Middle frontal gyrus (tissue), 1 donor: Measurements from ENCODE around the gene KIF1A.

Experiments
- DNase-seq: peaks from one replicate; pipeline ENCODE4 v3.0.0-alpha.2; 2015; ENCODE audit warnings: low spot score; ENCODE audit errors: extremely low spot score

KIF1A gene

GRCh38 chr2:240720686-240721595 is 99.1 kb downstream of the KIF1A start:
- DNase-seq: no peak

GRCh38 chr2:240719676-240720545 is 100.1 kb downstream of the KIF1A start:
- no peak for DNase-seq

DNA sequence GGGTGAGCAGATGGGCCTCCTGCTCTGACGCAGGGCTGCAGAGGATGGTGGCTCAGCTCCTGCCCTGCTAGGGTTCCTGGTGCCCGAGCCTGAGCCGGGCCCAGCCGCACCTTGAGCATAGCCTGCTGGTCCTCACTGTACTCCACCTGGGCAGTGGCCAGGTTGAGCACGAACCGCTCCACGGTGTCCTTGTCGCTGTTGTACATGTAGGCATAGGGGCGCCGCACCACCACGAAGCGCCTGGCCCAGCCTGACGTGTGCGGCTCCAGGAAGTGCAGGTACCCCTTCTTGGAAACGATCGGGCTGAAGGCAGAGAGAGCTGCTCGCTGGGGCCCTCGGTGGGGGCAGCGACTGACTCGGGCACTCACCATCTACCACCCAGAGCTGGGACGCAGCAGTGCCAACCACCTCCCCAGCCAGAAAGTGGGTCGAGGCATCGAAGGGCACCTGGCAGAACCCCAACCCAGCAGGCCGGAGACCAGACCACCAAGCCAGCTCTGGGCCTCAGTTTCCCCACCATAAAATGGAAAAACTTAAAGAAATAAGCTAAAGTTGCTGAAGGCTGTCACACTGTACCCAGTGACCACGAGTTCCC is 101.0 kb downstream of the KIF1A start:
- no peak for DNase-seq

GRCh38 chr2:240717681-240718581 is 102.1 kb downstream of the KIF1A start:
- no peak for DNase-seq

- no peak for DNase-seq
Measured at GRCh38 chr2:240717181-240717641, 102.8 kb downstream of the KIF1A start.

DNA sequence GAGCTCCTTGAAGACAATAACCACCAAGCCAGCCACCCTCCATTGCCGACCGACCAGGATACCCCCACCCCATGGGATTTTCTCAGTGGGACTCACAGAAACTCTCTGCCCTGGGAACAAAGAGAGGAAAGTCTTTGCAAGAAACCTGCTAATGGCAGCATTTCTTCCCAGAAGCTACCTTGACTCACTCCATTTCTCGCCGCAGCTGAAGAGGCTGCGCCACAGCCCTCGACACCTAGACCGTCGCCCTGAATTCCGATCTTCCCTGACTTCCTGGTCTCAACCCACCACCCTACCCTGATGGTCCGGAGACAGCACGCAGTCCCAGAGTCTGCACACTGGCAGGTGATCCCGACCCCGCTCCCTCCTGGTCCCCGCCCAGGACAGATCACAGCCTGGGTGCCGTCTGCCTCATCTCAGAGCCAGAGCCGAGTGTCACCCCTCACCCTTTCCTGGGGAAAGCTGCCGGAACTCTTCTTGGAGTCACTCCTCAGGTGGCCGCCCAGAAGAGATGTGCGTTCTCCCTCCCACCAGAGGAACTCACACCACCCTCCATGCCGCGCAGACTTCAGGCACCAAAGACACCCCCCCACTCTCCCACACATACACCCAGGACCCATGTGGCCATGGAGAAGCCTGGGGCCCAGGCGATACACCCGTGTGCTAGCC is 103.8 kb downstream of the KIF1A start:
- DNase-seq: no peak

DNA sequence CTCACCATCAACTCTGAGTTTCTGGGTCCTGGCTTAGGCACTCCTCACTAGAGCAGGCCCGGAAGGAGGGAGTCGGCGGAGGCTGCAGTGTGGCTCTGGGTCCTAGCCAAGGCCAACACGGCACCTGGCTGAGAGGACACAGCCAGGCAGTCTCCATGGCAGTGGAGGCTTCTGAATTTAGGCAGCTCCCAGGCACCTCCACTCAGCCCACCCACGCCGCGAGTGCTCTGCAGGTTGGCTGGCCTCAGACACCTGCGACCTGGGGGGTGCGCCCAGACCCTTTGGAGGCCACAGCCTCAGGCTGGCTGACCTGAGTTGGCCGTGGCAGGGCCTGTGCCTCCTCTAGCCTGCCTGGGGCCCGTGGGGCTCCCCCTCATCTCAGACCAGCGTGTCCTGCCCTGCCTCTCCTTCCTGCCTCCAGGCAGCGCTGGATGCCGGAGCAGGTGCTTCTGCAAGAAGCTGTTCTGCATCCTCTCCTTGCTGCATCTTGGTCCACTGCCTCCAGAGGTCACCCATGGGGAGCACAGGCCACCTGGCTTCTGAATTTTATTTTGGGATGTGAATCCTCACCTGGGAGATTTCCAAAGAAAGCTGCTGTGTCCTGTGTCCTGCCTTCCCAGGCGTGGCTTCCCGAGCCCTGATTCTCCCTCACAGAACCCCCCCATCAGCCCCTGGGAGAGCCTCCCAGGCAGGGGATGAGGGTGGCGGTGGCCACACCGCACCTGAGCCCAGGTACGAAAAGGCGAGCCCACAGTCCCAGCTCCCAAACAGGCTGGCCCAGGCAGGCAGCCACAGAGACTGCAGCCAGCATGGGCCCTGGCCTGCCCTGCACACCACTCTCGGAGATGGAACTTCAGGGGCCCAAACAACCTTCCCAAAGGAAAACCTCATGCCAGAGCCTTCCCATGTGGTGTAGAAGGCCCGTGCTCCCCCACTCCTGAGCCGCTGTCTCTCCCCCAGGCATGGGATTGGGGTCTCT is 105.0 kb downstream of the KIF1A start:
- no peak for DNase-seq

DNA sequence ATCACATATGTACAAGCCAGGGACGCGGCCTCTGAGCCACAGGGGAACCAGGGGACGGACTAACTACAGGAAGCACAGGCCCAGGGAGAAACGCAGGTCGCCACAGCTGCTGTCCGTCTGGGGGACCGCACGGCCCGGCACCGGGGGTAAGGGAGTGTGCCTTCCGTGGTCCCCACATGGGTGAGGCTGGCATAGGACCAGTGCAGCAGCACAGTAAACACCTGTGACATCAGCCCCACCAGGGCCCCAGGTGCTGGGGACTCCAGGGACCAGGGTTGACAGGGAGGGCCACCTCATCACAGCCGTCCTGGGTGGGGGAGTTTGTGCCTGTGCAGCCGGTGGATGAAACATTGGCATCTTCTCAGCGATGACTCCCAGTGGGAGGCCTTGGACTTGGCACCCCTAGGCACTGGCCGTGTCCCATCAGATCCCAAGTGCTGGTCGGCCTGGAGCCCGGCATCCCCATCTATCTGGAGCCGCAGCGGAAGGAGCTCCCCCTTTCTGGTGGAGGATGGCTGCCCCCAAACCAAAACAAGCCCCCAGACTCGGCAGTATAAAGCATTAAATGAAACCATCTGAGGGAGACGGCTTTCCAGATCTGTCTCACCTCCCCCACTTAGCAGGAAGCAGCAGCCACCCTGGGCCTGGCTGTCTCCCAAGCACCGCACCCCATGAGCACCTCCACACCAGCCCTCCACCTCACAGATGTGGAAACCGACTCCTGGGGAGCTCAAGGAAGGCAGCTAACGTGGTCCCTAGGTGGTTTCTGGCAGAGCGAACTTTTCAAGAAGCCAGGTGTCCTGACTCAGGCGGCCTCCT is 105.9 kb downstream of the KIF1A start:
- no peak for DNase-seq

GRCh38 chr2:240713071-240713927 is 106.7 kb downstream of the KIF1A start:
- no peak for DNase-seq

DNA sequence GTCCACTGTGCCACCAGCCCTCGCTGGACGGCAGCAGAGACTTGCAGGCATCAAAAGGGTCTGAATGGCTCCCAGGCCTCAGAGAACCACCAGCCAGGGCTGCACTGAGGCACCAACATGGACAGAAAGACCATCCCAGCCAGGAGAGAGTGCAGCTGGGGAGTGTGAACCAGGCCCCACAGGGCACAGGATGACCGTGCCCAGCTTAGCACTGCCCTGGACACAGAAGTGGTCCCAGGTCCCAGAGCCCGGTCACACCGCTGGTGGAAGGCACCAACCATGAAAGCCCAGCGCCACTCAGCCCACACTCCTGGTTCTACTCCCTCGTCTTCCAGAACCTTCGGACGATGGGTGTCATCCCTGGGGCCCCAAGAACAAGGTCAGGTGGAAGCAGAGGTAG is 107.9 kb downstream of the KIF1A start:
- DNase-seq: no peak

DNA sequence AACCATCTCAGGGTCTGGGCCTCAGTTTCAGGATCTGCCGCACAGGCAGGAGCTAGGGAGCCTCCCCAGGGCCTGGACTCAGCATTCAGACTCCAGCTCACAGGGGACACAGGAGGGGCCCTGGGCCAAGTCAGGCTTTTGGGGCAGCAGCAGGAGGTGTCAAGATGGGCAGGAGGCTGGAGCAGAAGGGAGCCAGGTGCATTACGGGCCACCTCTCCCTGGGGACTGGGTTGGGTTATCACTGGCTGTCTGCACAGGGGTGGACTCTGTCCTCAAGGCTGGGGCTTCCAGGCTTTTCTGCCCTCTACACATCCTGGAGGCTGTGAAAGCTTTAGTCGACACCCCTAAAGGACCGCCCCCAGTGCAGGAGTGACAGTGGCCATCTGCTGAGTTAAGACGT is 108.3 kb downstream of the KIF1A start:
- no peak for DNase-seq

GRCh38 chr2:240711296-240711695 is 108.7 kb downstream of the KIF1A start:
- DNase-seq: no peak

GRCh38 chr2:240708457-240708856 is 111.6 kb downstream of the KIF1A start:
- DNase-seq: no peak

- no peak for DNase-seq
Measured at GRCh38 chr2:240707821-240708220, 112.2 kb downstream of the KIF1A start.

DNA sequence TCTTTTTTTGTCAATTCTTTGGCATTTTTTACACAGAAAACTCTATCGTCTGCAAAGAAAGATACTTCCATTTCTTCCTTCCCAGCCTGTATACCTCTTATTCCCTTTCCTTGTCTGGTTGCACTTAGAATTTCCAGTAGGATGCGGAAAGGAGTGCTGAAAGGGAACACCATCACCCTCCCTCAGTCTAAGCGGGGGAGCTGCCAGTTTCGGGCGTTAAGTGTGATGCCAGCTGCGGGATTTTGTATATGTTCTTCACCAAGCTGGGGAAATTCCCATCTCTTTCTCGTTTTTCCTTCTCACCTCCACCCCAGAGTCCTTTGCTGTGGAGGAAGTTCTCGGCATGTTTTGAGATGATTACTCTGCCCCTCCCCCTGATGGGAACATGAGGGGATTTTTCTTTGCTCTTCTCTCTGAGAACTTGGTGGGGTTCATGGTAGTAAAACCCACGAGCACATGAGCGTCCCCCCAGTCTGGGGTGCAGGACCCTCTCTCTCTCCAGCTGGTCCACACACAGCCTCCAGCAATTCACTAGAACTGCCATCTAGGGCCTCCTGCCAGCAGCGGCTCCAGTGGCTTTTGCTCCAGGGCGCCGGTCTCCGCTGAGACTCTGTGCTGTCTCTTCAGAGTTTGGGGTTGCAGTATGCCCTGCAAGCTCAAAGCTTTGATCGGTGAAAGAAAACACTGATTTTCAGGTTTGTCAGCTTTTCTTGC is 112.8 kb downstream of the KIF1A start:
- no peak for DNase-seq

DNA sequence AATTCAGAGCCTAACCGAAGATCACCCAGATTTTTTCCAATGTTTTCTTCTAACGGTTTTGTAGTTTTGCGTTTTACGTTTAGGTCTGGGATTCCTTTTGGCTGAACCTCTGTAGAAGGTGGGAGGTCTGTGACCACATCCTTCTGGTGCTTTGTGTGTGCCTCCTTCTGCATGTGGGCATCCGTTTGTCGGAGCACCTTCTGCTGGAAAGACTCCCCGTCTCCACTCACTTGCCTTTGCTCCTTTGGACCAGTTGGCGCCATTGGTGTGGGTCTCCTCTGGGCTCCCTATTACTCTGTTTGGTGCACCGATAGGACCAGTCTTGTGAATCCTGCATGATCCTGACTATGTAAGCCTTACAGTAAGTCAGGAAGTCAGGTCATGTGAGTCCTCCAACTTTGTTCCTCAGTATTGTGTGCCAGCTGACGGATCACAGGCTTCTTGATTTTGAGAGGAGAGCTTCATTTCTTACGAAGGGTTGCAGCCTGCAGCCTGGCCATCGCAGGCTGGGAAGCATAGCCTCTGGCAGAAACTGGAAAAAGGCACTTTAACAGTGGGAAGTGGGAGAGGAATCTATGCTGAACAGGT is 114.7 kb downstream of the KIF1A start:
- no peak for DNase-seq
